ENCODE measurements around the gene COL4A5.

- no peak for TF ChIP-seq CTCF (IDR thresholded peaks at IDR 0.05; ENCODE audit: insufficient read depth, low read length, poor library complexity, severe bottlenecking)
- TF ChIP-seq EZH2phosphoT487 (conservative IDR thresholded peaks at IDR 0.05; ENCODE audit: low read length): no peak
Observed at GRCh38 chrX:108614616-108615015, 175.0 kb downstream of the COL4A5 start.
